Hepatic stellate cell (primary cell): Measurements from ENCODE around the gene BTBD8.
A peak's percentile ranks its signal among the peaks of the same experiment; 100 is the strongest.

Experiments
- DNase-seq: peaks from one replicate; pipeline ENCODE4 v3.0.0; 2011; ENCODE audit warnings: low spot score

BTBD8 gene

DNA sequence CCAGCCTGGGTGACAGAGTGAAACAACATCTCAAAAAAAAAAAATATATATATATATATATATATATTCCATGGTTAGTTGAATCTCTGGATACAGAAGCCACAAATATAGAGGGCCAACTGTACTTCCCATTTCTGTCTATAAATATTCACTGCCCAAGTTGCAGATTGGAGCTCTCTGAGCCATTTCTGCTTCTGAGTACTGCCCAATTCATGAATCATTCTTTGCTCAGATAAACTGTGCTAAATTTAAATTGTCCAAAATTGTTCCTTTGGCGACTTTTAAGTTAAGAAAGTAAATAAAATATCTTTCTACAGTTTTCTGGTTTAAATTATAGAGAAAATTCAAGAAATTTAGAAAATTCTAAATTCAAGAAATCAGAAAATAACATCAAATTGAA is 114.4 kb downstream of the BTBD8 start:
- DNase-seq: no peak

- no peak for DNase-seq
Measured at GRCh38 chr1:92201973-92202372, 121.8 kb downstream of the BTBD8 start.

DNA sequence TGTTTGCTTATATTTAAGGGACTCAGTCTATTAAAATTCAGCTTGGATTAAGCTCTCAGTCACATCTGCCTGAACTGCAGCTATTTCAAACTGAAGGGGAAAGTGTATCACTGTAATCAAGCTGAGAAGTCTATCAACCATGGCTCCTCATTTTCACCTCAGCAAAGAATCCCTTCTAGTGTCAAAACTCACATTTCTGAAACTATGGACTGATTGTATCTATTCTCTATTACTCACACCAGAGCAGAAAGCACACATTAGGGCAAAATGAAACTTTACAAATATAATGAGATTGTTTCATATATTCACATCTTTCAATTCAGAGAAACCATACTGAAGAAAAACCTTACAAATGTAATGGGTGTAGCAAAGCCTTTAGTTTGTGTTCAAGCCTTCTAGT is 123.0 kb downstream of the BTBD8 start:
- no peak for DNase-seq

DNA sequence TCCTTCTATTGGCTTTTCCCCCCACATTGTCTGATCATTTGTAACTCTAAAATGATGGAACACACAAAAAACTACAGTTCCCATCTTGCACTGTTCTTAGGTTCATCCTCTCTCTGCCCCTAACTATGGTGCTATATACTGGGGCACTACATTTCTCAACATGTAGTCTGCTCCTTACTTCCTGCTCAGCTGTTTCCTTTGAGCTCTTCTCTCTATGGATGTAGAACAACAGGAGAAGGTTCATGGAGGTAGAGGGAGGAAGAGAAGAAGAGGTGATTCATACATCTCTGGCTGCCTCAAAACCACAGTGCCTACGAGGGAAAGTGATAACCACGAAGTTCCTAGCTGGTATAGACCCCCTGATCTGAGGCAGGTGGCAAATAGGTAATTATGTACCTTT is 130.6 kb downstream of the BTBD8 start:
- no peak for DNase-seq

DNA sequence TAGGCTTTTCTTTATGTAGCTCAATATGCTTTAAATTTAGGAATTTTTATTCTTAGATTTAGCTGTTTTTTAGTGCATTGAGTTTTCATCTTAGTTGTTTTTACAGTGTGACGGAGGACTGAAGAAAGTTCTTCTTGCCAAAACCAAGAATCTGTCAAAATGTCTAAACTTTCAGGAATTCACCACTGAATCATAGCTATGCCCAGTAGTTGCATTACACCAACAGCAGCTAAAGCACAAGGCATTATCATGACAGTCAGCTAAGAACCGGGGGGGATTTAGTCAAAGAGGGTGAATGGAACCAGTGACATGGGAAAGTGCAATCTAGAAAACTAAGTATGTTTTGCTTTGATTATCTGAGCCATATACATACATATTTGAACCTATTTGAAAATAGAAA is 131.0 kb downstream of the BTBD8 start:
- peak; percentile 74 for DNase-seq

DNA sequence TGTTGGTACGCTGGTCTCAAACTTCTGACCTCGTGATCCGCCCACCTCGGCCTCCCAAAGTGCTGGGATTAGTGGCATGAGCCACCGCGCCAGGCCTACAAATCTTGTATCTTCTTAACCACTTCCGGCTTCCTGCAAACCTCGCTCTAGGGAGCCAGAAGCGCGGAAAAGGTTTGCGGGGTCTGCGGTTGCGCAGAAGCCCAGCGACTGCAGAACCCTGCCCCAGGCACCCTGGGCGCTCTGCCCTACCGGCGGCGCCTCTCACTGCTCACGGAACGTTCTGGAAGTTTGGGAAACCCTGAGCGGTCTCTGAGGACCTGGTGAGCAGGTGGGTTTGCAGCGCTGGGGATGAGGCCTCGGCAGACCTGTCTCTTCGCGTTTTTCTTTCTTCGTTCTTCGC is 137.6 kb downstream of the BTBD8 start, which contains the start of gene C1orf146:
Gene C1orf146 (plus strand): TSS at position 195 of the 400 bp plus-strand sequence. CDS start 13,506 bp downstream, outside the sequence.
- DNase-seq: no peak

DNA sequence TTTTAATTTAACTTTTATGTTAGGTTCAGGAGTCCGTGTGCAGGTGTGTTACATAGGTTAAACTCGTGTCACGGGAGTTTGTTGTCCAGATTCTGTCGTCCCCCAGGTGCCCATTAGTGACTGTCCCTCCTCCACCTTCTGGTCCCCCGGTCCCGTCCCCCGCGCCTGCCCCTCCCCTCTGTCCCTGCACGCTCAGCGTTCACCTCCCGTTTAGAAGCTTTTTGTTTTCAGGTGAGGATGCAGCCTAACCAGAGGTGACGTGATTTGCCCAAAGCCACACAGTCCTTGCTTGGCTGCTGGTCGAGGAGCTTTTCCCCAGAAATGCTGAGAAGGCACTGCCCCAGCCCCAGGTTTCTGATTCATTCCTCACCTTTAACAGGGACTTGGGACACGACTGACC is 138.4 kb downstream of the BTBD8 start:
- DNase-seq: no peak

- DNase-seq: no peak
Measured at GRCh38 chr1:92219028-92219427, 138.9 kb downstream of the BTBD8 start.

DNA sequence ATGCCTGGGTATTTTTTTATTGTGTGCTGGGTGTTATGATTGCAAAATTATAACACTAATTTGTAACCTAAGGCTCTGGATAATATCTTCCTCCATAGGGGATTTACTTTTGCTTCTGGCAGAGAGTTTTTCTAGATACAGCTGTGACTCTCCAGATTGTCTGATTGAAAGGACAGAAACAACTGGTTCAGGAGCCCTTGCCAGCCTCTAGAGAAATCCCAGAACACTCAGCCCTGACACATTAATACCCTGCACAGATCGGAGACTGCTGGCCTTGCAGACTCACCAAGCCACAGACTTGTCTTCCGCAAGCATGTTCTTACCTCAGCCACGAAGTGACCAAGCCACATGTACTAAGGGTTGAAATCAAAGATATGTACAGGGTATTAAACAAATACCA is 148.3 kb downstream of the BTBD8 start:
- no peak for DNase-seq

- no peak for DNase-seq
Measured at GRCh38 chr1:92230736-92231135, 150.6 kb downstream of the BTBD8 start.
